Mammary epithelial cell (primary cell): ENCODE measurements around the gene APBA2.

Experiments used
- EZH2 ChIP-seq: IDR thresholded peaks from 2 replicates; pipeline ENCODE4 v1.6.1; 2012; ENCODE audit warnings: low read length, inconsistent platforms, borderline replicate concordance
- TF ChIP-seq, protein P1 (sequence below), 2 donors: IDR thresholded peaks in 1 of 2; conservative IDR thresholded peaks in 1 of 2; 2 replicates each; pipeline ENCODE4 v1.5.1; 2011 to 2012; ENCODE audit warnings: inconsistent platforms in 2 of 2, low read length in 2 of 2, mild to moderate bottlenecking in 2 of 2, control low read depth in 1 of 2, low read depth in 1 of 2; ENCODE audit not compliant: insufficient read depth in 1 of 2; ENCODE audit errors: extremely low read depth in 1 of 2

- TF ChIP-seq, protein P1, sequence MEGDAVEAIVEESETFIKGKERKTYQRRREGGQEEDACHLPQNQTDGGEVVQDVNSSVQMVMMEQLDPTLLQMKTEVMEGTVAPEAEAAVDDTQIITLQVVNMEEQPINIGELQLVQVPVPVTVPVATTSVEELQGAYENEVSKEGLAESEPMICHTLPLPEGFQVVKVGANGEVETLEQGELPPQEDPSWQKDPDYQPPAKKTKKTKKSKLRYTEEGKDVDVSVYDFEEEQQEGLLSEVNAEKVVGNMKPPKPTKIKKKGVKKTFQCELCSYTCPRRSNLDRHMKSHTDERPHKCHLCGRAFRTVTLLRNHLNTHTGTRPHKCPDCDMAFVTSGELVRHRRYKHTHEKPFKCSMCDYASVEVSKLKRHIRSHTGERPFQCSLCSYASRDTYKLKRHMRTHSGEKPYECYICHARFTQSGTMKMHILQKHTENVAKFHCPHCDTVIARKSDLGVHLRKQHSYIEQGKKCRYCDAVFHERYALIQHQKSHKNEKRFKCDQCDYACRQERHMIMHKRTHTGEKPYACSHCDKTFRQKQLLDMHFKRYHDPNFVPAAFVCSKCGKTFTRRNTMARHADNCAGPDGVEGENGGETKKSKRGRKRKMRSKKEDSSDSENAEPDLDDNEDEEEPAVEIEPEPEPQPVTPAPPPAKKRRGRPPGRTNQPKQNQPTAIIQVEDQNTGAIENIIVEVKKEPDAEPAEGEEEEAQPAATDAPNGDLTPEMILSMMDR (conservative IDR thresholded peaks at IDR 0.05 in 1 of 2, IDR thresholded peaks at IDR 0.05 in 1 of 2; ENCODE audit: extremely low read depth in 1 of 2, insufficient read depth in 1 of 2, low read depth in 1 of 2, low read length in 2 of 2), result no peak
- no peak for TF ChIP-seq EZH2
Measured at GRCh38 chr15:29110176-29110575, 224.4 kb downstream of the APBA2 start.
